Upper lobe of right lung (tissue), 1 donor: ENCODE measurements around the gene GNAI2. TPM values are rescaled to one million over a fixed set of nuclear protein-coding genes. Genes with fewer than 3 reads are reported as not detected.

Experiments
- ATAC-seq: fragments of 200-7000 bp; cut with Tn5 transposase; one replicate; pipeline ENCODE4 v1.9.1; 2020; ENCODE audit warnings: mild to moderate bottlenecking, moderate library complexity
- DNase-seq: peaks from one replicate; pipeline ENCODE4 v3.0.0-alpha.2; 2020
- H3K27ac ChIP-seq: fragments of 200-600 bp; one replicate; pipeline ENCODE4 v1.8.0; 2022
- H3K27me3 ChIP-seq: fragments of 200-600 bp; one replicate; pipeline ENCODE4 v1.8.0; 2022; ENCODE audit warnings: mild to moderate bottlenecking
- H3K36me3 ChIP-seq: fragments of 200-600 bp; one replicate; pipeline ENCODE4 v1.8.0; 2022
- H3K4me1 ChIP-seq: fragments of 200-600 bp; one replicate; pipeline ENCODE4 v1.8.0; 2022
- H3K4me3 ChIP-seq: fragments of 200-600 bp; one replicate; pipeline ENCODE4 v1.8.0; 2022; ENCODE audit warnings: mild to moderate bottlenecking
- H3K9me3 ChIP-seq: fragments of 200-600 bp; one replicate; pipeline ENCODE4 v1.8.0; 2022
- intact Hi-C: fragments of 100-400 bp; cut with DNase I; formaldehyde crosslinking; loops from one replicate; pipeline ENCODE4 v1.11.0; 2022
- long read RNA-seq: library from polyadenylated mRNA; unstranded; transcript quantifications from one replicate; pipeline ENCODE4 v2.0.0, GENCODE V29; 2021
- total RNA-seq: library from RNA; stranded (reverse); fragmentation: NEBNext Ultra II Directional; extraction: Animal tissue kit (Norgen Biotek cat#: 25700); gene quantifications from one replicate; pipeline ENCODE4 v1.2.1, GENCODE V29; 2021
- TF ChIP-seq, protein P1 (sequence below): fragments of 200-600 bp; IDR thresholded peaks from one replicate; pipeline ENCODE4 v1.8.0; 2022; ENCODE audit warnings: antibody characterized with exemption
- donor health status: DM: no; HTN: yes; CAD: no; lungs with severe emphysema.

Gene GNAI2
- 321 TPM for total RNA-seq
- long read RNA-seq, transcript GNAI2-202 (9 exons, 2,464 nt), result major isoform, 406 of 487 reads
- long read RNA-seq, partial matches to known transcripts, result 29 of 487 reads
- long read RNA-seq, other reads (novel, unspliced or antisense), result 48 of 487 reads

- TF ChIP-seq, protein P1, sequence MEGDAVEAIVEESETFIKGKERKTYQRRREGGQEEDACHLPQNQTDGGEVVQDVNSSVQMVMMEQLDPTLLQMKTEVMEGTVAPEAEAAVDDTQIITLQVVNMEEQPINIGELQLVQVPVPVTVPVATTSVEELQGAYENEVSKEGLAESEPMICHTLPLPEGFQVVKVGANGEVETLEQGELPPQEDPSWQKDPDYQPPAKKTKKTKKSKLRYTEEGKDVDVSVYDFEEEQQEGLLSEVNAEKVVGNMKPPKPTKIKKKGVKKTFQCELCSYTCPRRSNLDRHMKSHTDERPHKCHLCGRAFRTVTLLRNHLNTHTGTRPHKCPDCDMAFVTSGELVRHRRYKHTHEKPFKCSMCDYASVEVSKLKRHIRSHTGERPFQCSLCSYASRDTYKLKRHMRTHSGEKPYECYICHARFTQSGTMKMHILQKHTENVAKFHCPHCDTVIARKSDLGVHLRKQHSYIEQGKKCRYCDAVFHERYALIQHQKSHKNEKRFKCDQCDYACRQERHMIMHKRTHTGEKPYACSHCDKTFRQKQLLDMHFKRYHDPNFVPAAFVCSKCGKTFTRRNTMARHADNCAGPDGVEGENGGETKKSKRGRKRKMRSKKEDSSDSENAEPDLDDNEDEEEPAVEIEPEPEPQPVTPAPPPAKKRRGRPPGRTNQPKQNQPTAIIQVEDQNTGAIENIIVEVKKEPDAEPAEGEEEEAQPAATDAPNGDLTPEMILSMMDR, result no peak
- H3K36me3 ChIP-seq, result peaks cover 17% of the 10 kb centered on the region
- ATAC-seq (peak; percentile 92), DNase-seq (peak; percentile 99)
- H3K27me3 ChIP-seq, result no peaks in the 10 kb centered on the region
- intact Hi-C loops, result no loop called here
- H3K4me3 ChIP-seq, result peak within 1 kb of the TSS; percentile 88
- H3K9me3 ChIP-seq, result no peaks in the 10 kb centered on the region
- H3K27ac ChIP-seq, result peak within 1 kb of the TSS; percentile 87
- H3K4me1 ChIP-seq, result peaks cover 39% of the 10 kb centered on the region
These were observed at the start of gene GNAI2 for GRCh38 chr3:50235716-50236483. Gene GNAI2, plus strand, starts transcription at chr3:50236204. Its CDS starts 132 bp downstream, at chr3:50236336.

GRCh38 chr3:50187750-50188149 lies 48.3 kb upstream of the GNAI2 start:
- Histone ChIP-seq H3K4me3 (no peak overlapping the region), H3K27ac (no peak overlapping the region), H3K27me3 (peaks cover 1% of the 10 kb centered on the region), H3K36me3 (no peaks in the 10 kb centered on the region), H3K9me3 (no peaks in the 10 kb centered on the region), H3K4me1 (peaks cover 1% of the 10 kb centered on the region)
- DNase-seq (no peak), ATAC-seq (no peak)
- intact Hi-C loops, result loop anchor here (5.0 kb wide), 1 partner anchor 65 kb away; no protein-coding TSS in a partner anchor
- TF ChIP-seq, protein P1, result no peak

DNA sequence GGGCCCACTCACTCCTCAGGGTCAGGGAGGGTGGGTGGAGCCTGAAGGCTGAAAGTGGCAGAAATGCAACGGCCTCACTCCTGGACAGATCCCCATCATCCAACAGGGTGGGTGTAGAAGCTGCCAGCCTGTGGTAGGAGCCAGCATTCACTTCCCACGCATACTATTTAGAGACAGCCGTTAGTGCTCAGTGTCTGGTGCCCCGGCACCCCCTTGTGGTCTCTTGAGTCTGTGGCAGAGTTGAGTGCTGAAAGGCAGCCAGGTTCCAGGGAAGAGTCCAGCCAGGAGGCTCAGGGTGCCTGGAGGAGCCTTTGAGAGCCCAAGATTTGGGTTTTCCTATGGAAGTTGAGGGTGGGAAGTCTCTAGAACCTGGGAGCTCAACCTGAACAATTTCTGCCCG lies 46.7 kb upstream of the GNAI2 start:
- Histone ChIP-seq H3K9me3 (no peaks in the 10 kb centered on the region), H3K4me1 (peaks cover 7% of the 10 kb centered on the region), H3K4me3 (no peak overlapping the region), H3K27ac (no peak overlapping the region), H3K36me3 (no peaks in the 10 kb centered on the region), H3K27me3 (peaks cover 17% of the 10 kb centered on the region)
- peak; percentile 75 for ATAC-seq
- intact Hi-C loops, result loop anchor here (5.0 kb wide), 1 partner anchor 67 kb away; no protein-coding TSS in a partner anchor
- TF ChIP-seq, protein P1, result peak; percentile 68
- DNase-seq, result no peak

GRCh38 chr3:50189989-50190388 lies 46.0 kb upstream of the GNAI2 start:
- Histone ChIP-seq H3K36me3 (no peaks in the 10 kb centered on the region), H3K27ac (no peak overlapping the region), H3K27me3 (peaks cover 23% of the 10 kb centered on the region), H3K4me3 (no peak overlapping the region), H3K9me3 (no peaks in the 10 kb centered on the region), H3K4me1 (peaks cover 11% of the 10 kb centered on the region)
- TF ChIP-seq, protein P1, result no peak
- DNase-seq, result no peak
- no peak for ATAC-seq
- intact Hi-C loops, result loop anchor here (5.0 kb wide), 3 partner anchors 37 to 82 kb away; no protein-coding TSS in a partner anchor

DNA sequence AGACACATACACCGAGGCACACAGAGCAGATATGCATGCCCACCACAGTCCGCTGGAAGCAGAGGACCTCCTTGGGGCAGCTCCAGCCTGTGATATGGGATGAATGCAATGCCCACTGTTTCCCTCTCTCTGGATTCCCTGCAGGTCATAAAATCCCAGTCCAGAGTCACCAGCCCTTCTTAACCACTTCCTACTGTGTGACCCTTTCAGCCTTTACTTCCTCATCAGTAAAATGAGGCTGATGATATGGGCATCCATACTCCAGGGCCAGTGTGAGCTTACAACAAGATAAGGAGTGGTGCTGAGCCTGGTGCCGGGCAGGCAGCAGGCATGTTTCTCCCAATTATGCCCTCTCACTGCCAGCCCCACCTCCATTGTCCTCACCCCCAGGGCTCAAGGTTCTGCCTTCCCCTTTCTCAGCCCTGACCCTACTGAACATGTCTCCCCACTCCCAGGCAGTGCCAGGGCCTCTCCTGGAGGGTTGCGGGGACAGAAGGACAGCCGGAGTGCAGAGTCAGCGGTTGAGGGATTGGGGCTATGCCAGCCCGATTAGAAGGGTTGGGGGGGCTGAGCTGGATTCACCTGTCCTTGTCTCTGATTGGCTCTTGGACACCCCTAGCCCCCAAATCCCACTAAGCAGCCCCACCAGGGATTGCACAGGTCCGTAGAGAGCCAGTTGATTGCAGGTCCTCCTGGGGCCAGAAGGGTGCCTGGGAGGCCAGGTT lies 44.9 kb upstream of the GNAI2 start, which contains the start of gene GNAT1:
GNAT1 (plus strand) TSS at position 675 of the 725 bp plus-strand sequence. CDS start 116 bp downstream, outside the sequence.
- no peak within 1 kb of the TSS for H3K27ac ChIP-seq
- no peaks in the 10 kb centered on the region for H3K9me3 ChIP-seq
- no peaks in the 10 kb centered on the region for H3K36me3 ChIP-seq
- H3K27me3 ChIP-seq, result peaks cover 23% of the 10 kb centered on the region
- no peak within 1 kb of the TSS for H3K4me3 ChIP-seq
- intact Hi-C loops, result loop anchor here (5.0 kb wide), 2 partner anchors 36 to 81 kb away; no protein-coding TSS in a partner anchor
- DNase-seq, result no peak
- peaks cover 11% of the 10 kb centered on the region for H3K4me1 ChIP-seq
- ATAC-seq, result peak; percentile 1
- TF ChIP-seq, protein P1, result no peak
